ENCODE results near the gene MB21D2. TPM values are rescaled to one million over a fixed set of nuclear protein-coding genes. Genes with fewer than 3 reads are reported as not detected.

MB21D2 gene
- total RNA-seq, 4 donors from 2014 or later, result 3.6 to 7.5 (median 6.5) TPM

GRCh38 chr3:192816351-192816750, 101.3 kb downstream of the MB21D2 start:
- peaks cover 0 to 30% (median 9%) of the 10 kb centered on the region in 4 donors for H3K4me1 ChIP-seq
- H3K9me3 ChIP-seq, result no peaks in the 10 kb centered on the region
- no peak overlapping the region for H3K4me3 ChIP-seq
- peak in 1 of 2 donors; percentile 26 for DNase-seq (ENCODE audit: low spot score in 2 of 2)
- TF ChIP-seq POLR2A (IDR thresholded peaks at IDR 0.05), result no peak
- TF ChIP-seq, protein P1, sequence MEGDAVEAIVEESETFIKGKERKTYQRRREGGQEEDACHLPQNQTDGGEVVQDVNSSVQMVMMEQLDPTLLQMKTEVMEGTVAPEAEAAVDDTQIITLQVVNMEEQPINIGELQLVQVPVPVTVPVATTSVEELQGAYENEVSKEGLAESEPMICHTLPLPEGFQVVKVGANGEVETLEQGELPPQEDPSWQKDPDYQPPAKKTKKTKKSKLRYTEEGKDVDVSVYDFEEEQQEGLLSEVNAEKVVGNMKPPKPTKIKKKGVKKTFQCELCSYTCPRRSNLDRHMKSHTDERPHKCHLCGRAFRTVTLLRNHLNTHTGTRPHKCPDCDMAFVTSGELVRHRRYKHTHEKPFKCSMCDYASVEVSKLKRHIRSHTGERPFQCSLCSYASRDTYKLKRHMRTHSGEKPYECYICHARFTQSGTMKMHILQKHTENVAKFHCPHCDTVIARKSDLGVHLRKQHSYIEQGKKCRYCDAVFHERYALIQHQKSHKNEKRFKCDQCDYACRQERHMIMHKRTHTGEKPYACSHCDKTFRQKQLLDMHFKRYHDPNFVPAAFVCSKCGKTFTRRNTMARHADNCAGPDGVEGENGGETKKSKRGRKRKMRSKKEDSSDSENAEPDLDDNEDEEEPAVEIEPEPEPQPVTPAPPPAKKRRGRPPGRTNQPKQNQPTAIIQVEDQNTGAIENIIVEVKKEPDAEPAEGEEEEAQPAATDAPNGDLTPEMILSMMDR (IDR thresholded peaks at IDR 0.05), result peak; percentile 58 to 79 (median 69)
- H3K27me3 ChIP-seq, result no peaks in the 10 kb centered on the region
- 70 to 75% methylated on average over 4 of the region's 4 CpGs for WGBS, 2 donors
- H3K36me3 ChIP-seq, result no peaks in the 10 kb centered on the region
- H3K27ac ChIP-seq, result no peak overlapping the region

DNA sequence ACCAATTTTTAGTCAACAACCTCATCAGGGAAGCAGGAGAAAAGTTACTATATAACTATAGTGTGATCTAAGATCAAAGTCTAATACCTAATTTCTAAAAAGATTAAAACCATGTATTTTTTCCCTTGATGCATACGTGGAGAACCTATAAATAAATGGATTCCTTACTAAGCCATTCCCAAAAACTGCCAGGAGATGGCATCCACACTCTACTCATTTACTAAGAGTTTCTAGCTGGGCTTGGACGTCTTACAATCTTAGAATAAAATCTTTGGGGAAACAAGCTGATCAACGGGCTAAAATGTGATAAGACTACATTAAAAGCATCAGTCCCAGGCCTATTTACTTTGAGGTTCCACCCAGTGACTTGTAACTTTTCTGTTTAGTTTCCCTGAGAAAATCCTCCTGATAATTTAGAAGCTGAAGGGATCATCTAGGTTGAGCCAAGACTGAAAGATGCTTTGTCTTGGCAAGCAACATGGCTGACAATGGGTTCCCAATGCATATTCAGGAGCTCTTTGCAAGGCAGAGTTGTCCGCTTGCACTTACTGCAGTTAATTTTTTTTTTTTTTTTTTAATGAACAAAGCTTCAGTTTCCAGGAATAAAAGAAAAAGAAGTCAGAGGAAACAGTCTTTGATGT, 104.8 kb downstream of the MB21D2 start:
- peak in 1 of 2 donors; percentile 70 for DNase-seq (ENCODE audit: low spot score in 2 of 2)
- Histone ChIP-seq H3K4me3 (no peak overlapping the region), H3K36me3 (no peaks in the 10 kb centered on the region), H3K4me1 (peaks cover 0 to 15% (median 0%) of the 10 kb centered on the region in 4 donors), H3K9me3 (no peaks in the 10 kb centered on the region), H3K27me3 (no peaks in the 10 kb centered on the region), H3K27ac (no peak overlapping the region)
- no peak for TF ChIP-seq EP300 (IDR thresholded peaks at IDR 0.05)
- TF ChIP-seq, protein P1 (IDR thresholded peaks at IDR 0.05), result peak; percentile 38 to 74 (median 53)
- 9 to 12% methylated on average over 4 of the region's 4 CpGs for WGBS, 2 donors

DNA sequence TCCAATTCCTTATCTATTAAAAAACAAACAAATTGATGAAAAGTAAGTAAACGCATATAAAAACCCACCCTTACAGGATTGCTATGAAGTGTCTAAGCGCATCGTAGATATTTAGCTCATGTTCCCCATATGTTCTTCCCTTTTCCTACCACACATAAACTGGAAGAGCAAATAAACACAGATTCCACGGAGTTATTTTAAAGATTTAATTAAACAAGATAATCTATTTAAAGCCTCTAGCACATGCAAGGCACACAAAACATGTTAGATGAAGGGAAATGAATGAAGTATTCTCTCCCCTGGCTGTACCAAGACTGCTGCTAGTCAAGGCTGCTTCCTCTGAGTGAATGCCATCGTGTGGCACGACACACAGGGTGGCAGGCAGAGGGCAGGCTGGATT, 111.9 kb downstream of the MB21D2 start:
- 92 to 94% methylated on average over 6 of the region's 6 CpGs for WGBS, 2 donors
- no peak for TF ChIP-seq POLR2A (IDR thresholded peaks at IDR 0.05)
- TF ChIP-seq EP300 (IDR thresholded peaks at IDR 0.05), result no peak
- TF ChIP-seq, protein P1 (IDR thresholded peaks at IDR 0.05), result no peak
- no peaks in the 10 kb centered on the region for H3K27me3 ChIP-seq

DNA sequence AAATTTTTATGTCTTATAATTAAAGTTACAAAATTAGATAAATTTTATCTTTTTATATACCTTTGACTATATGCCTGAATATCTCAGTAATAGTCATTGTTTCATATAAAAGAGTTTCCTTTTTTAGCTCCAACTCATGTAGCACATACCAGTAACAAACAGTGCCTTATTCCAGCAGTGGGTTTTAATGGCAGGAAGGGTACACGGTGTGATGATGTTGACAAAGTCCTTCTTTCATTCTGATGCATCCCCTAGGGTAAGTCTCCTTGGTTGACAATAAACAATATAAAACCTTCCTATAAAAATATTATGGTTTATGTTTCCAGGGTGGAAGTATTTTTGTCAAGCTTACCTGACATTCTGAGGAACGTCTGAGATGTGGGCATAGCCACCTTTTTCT, 113.2 kb downstream of the MB21D2 start:
- H3K4me3 ChIP-seq, result no peak overlapping the region

More for the DNA sequence above, 111.9 kb downstream of the MB21D2 start:
- Histone ChIP-seq H3K4me1 (peaks cover 0 to 13% (median 0%) of the 10 kb centered on the region in 4 donors), H3K27ac (no peak overlapping the region), H3K9me3 (no peaks in the 10 kb centered on the region), H3K4me3 (no peak overlapping the region), H3K36me3 (no peaks in the 10 kb centered on the region)
- DNase-seq (ENCODE audit: low spot score in 2 of 2), result no peak

DNA sequence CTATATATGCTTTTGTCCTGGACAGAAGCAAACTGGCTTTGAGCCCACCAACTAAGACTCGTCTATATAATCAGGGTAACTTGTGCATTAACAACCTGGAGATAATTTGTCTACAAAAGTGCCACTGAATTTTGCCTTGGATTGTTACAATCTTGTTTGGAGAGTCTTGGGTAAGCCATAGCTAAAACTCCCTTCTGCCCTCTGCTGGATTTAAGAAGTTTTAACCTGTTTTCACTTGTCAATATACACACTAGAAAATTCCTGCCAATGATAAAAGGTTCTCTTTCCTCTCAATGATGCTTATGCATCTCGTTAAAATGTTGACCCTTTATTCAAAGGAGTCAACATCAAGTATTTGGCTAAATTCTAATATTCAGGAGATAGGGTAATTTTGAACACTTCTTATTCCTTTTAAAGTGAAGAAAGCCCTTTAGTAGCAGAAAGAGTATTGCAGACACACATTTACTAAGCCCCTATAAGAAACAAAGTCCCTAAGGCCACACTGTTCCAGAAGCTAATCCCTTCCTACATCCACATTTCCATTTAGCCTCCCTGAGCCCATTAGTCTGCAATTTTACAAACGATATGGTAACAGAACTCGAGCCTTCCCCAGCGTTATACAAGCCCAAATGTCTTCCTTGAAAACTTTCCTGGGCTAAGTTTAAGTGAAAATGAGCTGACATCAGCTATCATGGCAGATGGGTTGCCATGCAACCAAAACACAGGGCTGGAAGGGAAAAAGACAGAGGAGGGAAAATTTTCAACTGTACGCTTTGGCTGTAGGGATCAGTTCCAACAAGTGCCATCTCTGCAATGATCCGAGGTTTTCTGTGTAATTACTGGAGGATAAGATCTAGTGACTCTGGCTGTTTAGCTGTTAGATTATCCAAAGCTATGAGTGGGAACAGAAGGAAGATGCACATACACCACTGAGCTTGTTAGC, 114.4 kb downstream of the MB21D2 start:
- no peak overlapping the region for H3K27ac ChIP-seq
- no peaks in the 10 kb centered on the region for H3K27me3 ChIP-seq
- no peak for DNase-seq (ENCODE audit: low spot score in 2 of 2)
- H3K4me3 ChIP-seq, result no peak overlapping the region
- WGBS, 2 donors, result 55 to 61% methylated on average over 7 of the region's 7 CpGs
- peaks cover 0 to 8% (median 0%) of the 10 kb centered on the region in 4 donors for H3K4me1 ChIP-seq
- peaks cover 0 to 13% (median 0%) of the 10 kb centered on the region in 3 donors for H3K36me3 ChIP-seq
- H3K9me3 ChIP-seq, result no peaks in the 10 kb centered on the region
- no peak for TF ChIP-seq EP300 (IDR thresholded peaks at IDR 0.05)
- TF ChIP-seq, protein P1 (IDR thresholded peaks at IDR 0.05), result peak; percentile 39 to 52 (median 43)

More for the DNA sequence above, 113.2 kb downstream of the MB21D2 start:
- Histone ChIP-seq H3K27me3 (no peaks in the 10 kb centered on the region), H3K36me3 (peaks cover 0 to under 1% (median 0%) of the 10 kb centered on the region in 3 donors), H3K9me3 (no peaks in the 10 kb centered on the region), H3K27ac (no peak overlapping the region), H3K4me1 (peaks cover 0 to 10% (median 0%) of the 10 kb centered on the region in 4 donors)
- 58 to 65% methylated on average over 2 of the region's 2 CpGs for WGBS, 2 donors
- DNase-seq (ENCODE audit: low spot score in 2 of 2), result no peak
- no peak for TF ChIP-seq EP300 (IDR thresholded peaks at IDR 0.05)
